IMR-90 (cell line): Measurements from ENCODE around the gene RNF43. TPM values are rescaled to one million over a fixed set of nuclear protein-coding genes. Genes with fewer than 3 reads are reported as not detected.

ENCODE experiments used
- ATAC-seq: fragments of 200-7000 bp; cut with Tn5 transposase; 2 replicates; pipeline ENCODE4 v1.9.1; 2020; ENCODE audit warnings: low read depth, mild to moderate bottlenecking, moderate library complexity
- Bru-seq: library from RNA; stranded (reverse); fragments of 400-500 nt; gene quantifications from one replicate; lab custom pipeline; 2021; lab: Mats Ljungman, UMichigan
- BruChase-seq, 2 experiments: library from RNA; stranded (reverse); fragments of 400-500 nt; gene quantifications; one replicate each; lab custom pipeline; 2021; lab: Mats Ljungman, UMichigan
- BruUV-seq: library from RNA; stranded (reverse); fragments of 400-500 nt; replicated peaks from 2 replicates; lab custom pipeline; 2021; lab: Mats Ljungman, UMichigan
- CTCF ChIA-PET: fragments of 300-600 bp; formaldehyde crosslinking; extraction: SDS; loops from one replicate; lab custom pipeline; 2021; ENCODE audit warnings: antibody characterized with exemption; lab: Yijun Ruan, JAX
- POLR2A ChIA-PET: fragments of 300-600 bp; sonication (Branson Sonifier 250); formaldehyde crosslinking; loops from one replicate; lab custom pipeline; 2022; ENCODE audit warnings: antibody characterized with exemption; ENCODE audit not compliant: unreplicated experiment; lab: Charles Lee
- DNase-seq: peaks from one replicate; pipeline ENCODE4 v3.0.0; 2013
- H2AFZ ChIP-seq: replicated peaks from 2 replicates; pipeline ENCODE3; 2013; ENCODE audit warnings: low read length, mild to moderate bottlenecking; ENCODE audit not compliant: poor library complexity
- H2AK5ac ChIP-seq: 2 replicates; pipeline ENCODE4 v1.6.1; 2013; ENCODE audit warnings: low read depth, low read length, inconsistent platforms
- H2AK9ac ChIP-seq: replicated peaks from 2 replicates; pipeline ENCODE3; 2013; ENCODE audit warnings: mild to moderate bottlenecking, low read depth, low read length, moderate library complexity; ENCODE audit not compliant: poor library complexity
- H2BK120ac ChIP-seq: 2 replicates; pipeline ENCODE4 v1.6.1; 2013; ENCODE audit warnings: low read depth, low read length, inconsistent platforms
- H2BK15ac ChIP-seq: 3 replicates; pipeline ENCODE4 v1.6.1; 2013; ENCODE audit warnings: low read depth, low read length, inconsistent platforms
- H2BK20ac ChIP-seq: 2 replicates; pipeline ENCODE4 v1.6.1; 2013; ENCODE audit warnings: low read depth, mild to moderate bottlenecking, inconsistent platforms, low read length, moderate library complexity
- H2BK5ac ChIP-seq: 2 replicates; pipeline ENCODE4 v1.6.1; 2013; ENCODE audit warnings: mild to moderate bottlenecking, low read depth, low read length, inconsistent platforms; ENCODE audit not compliant: poor library complexity, severe bottlenecking
- H3K14ac ChIP-seq: replicated peaks from 2 replicates; pipeline ENCODE4 v1.6.1; 2013; ENCODE audit warnings: low read depth, low read length, inconsistent platforms
- H3K18ac ChIP-seq: 2 replicates; pipeline ENCODE4 v1.6.1; 2013; ENCODE audit warnings: low read depth, low read length, control low read depth
- H3K23ac ChIP-seq: 2 replicates; pipeline ENCODE4 v1.6.1; 2013; ENCODE audit warnings: low read depth, low read length, inconsistent platforms
- H3K27ac ChIP-seq: 2 replicates; pipeline ENCODE4 v1.5.1; 2013; ENCODE audit warnings: mild to moderate bottlenecking, control low read depth, low read length; ENCODE audit not compliant: insufficient read depth
- H3K27me3 ChIP-seq: 2 replicates; pipeline ENCODE4 v1.6.1; 2013; ENCODE audit warnings: low read length; ENCODE audit not compliant: control insufficient read depth, insufficient read depth
- H3K36me3 ChIP-seq: 2 replicates; pipeline ENCODE4 v1.6.1; 2013; ENCODE audit warnings: low read length, mixed read lengths; ENCODE audit not compliant: control insufficient read depth, insufficient read depth
- H3K4ac ChIP-seq: 2 replicates; pipeline ENCODE4 v1.6.1; 2013; ENCODE audit warnings: low read depth, low read length, inconsistent platforms
- H3K4me1 ChIP-seq: 2 replicates; pipeline ENCODE4 v1.6.1; 2013; ENCODE audit warnings: low read length, mixed read lengths; ENCODE audit not compliant: control insufficient read depth, insufficient read depth
- H3K4me2 ChIP-seq: 2 replicates; pipeline ENCODE4 v1.6.1; 2013; ENCODE audit warnings: low read depth, mild to moderate bottlenecking, control low read depth, low read length, moderate library complexity
- H3K4me3 ChIP-seq: 2 replicates; pipeline ENCODE4 v1.5.1; 2013; ENCODE audit warnings: low read depth, mild to moderate bottlenecking, control low read depth, low read length, moderate library complexity; ENCODE audit not compliant: insufficient read depth
- H3K56ac ChIP-seq: 2 replicates; pipeline ENCODE4 v1.6.1; 2013; ENCODE audit warnings: low read length, inconsistent platforms; ENCODE audit not compliant: insufficient read depth; ENCODE audit errors: extremely low read depth
- H3K79me1 ChIP-seq, 2 experiments: 2 replicates each; pipeline ENCODE4 v1.6.1; 2013; ENCODE audit warnings: low read length in 2 of 2, inconsistent platforms in 1 of 2, low read depth in 1 of 2
- H3K9ac ChIP-seq: 2 replicates; pipeline ENCODE4 v1.6.1; 2013; ENCODE audit warnings: low read depth, low read length, control low read depth
- H3K9me1 ChIP-seq: 2 replicates; pipeline ENCODE4 v1.6.1; 2013; ENCODE audit warnings: low read length, inconsistent platforms; ENCODE audit not compliant: insufficient read depth
- H3K9me3 ChIP-seq: 2 replicates; pipeline ENCODE4 v1.6.1; 2013; ENCODE audit warnings: low read length; ENCODE audit not compliant: control insufficient read depth, insufficient read depth
- H4K20me1 ChIP-seq: 2 replicates; pipeline ENCODE4 v1.6.1; 2013; ENCODE audit warnings: low read length, inconsistent platforms; ENCODE audit not compliant: insufficient read depth
- H4K5ac ChIP-seq: 2 replicates; pipeline ENCODE4 v1.6.1; 2013; ENCODE audit warnings: mild to moderate bottlenecking, low read depth, low read length, control low read depth
- H4K8ac ChIP-seq, 2 experiments: 2 replicates each; pipeline ENCODE4 v1.6.1; 2013; ENCODE audit warnings: low read depth in 2 of 2, low read length in 2 of 2, control low read depth in 1 of 2, inconsistent platforms in 1 of 2
- H4K91ac ChIP-seq: 2 replicates; pipeline ENCODE4 v1.6.1; 2013; ENCODE audit warnings: low read depth, low read length, inconsistent platforms; ENCODE audit not compliant: insufficient read depth
- CTCF ChIP-seq: conservative IDR thresholded peaks from 2 replicates; pipeline ENCODE4 v1.5.1; 2012; ENCODE audit warnings: mild to moderate bottlenecking, low read depth, low read length, improper control_type of control experiment
- FOS ChIP-seq: fragments of 150-350 bp; IDR thresholded peaks from 2 replicates; pipeline ENCODE4 v1.6.1; 2016; ENCODE audit warnings: low read depth, low read length
- MAZ ChIP-seq: IDR thresholded peaks from 2 replicates; pipeline ENCODE4 v1.6.1; 2012; ENCODE audit warnings: low read depth, mild to moderate bottlenecking, low read length, improper control_type of control experiment, moderate library complexity, borderline replicate concordance
- NFE2L2 ChIP-seq: fragments of 150-350 bp; IDR thresholded peaks from 2 replicates; pipeline ENCODE4 v1.6.1; 2016; ENCODE audit warnings: low read depth, mild to moderate bottlenecking, low read length
- RAD21 ChIP-seq: IDR thresholded peaks from 2 replicates; pipeline ENCODE4 v1.6.1; 2012; ENCODE audit warnings: low read length, improper control_type of control experiment
- SMC3 ChIP-seq: fragments of 150-350 bp; IDR thresholded peaks from 2 replicates; pipeline ENCODE4 v1.6.1; 2016; ENCODE audit warnings: low read depth, mild to moderate bottlenecking, antibody characterized with exemption, low read length, moderate library complexity
- WGBS, 2 experiments: methylation state at CpG; one replicate each; pipeline versions ENCODE4 v1.1.5 to v1.1.7; 2013; ENCODE audit warnings: missing lambda C conversion rate in 2 of 2; ENCODE audit not compliant: insufficient read length in 1 of 2; ENCODE audit errors: extremely low coverage in 2 of 2; 5-methylcytosine and 5-hydroxymethylcytosine counted together
- dilution Hi-C: fragments of 300-500 bp; cut with HindIII; formaldehyde crosslinking; loops from one replicate; pipeline ENCODE4 v1.14.3; 2018; ENCODE audit warnings: low sequenced_read_pairs; ENCODE audit not compliant: unreplicated experiment
- in situ Hi-C: fragments of 300-500 bp; cut with MboI; formaldehyde crosslinking; loops from 3 replicates; pipeline ENCODE4 v1.14.3; 2019; ENCODE audit warnings: low sequenced_read_pairs, inconsistent platforms, mixed read lengths
- intact Hi-C: fragments of 100-400 bp; cut with micrococcal nuclease; formaldehyde crosslinking; loops from 2 replicates; pipeline ENCODE4 v1.10.0; 2022
- long read RNA-seq: library from polyadenylated mRNA; unstranded; transcript quantifications from one replicate; pipeline ENCODE4 v2.0.0, GENCODE V29; 2021; ENCODE audit not compliant: unreplicated experiment
- polyA plus RNA-seq, 3 experiments: library from polyadenylated mRNA; depleted of rRNA; stranded (reverse); fragments of >200 nt; gene quantifications; 2 replicates each; pipeline ENCODE4 v1.2.3, GENCODE V29; 2012; ENCODE audit warnings: low replicate concordance in 1 of 3
- total RNA-seq: library from RNA; depleted of rRNA; stranded (reverse); fragments of >200 nt; gene quantifications from 2 replicates; pipeline ENCODE4 v1.2.3, GENCODE V29; 2012; rRNA removed

RNF43 gene
- total RNA-seq (under 0.01 TPM in 2 replicates), polyA plus RNA-seq (2012; rRNA removed) (not detected in 2 replicates), Bru-seq, nascent RNA (not detected), BruChase-seq, experiment 1, labeled RNA remaining after a 6-hour chase (percentile 24 among the genes with signal in this experiment), BruChase-seq, experiment 2, labeled RNA remaining after a 2-hour chase (not detected)
- polyA plus RNA-seq (2012; cell fraction: cytosol; rRNA removed): not detected in 2 replicates
- 0.01 TPM in 1 of 2 replicates, not detected in the other for polyA plus RNA-seq (2012; cell fraction: nucleus; rRNA removed; ENCODE audit: low replicate concordance)
- long read RNA-seq: 0 reads

- peak; percentile 99 for ATAC-seq
- Histone ChIP-seq H3K4ac (no peak within 1 kb of the TSS), H3K9me3 (no peaks in the 10 kb centered on the region), H3K4me1 (no peaks in the 10 kb centered on the region), H3K9me1 (no peaks in the 10 kb centered on the region), H3K4me3 (peak within 1 kb of the TSS; percentile 8), H4K91ac (no peak within 1 kb of the TSS), H2BK120ac (no peak within 1 kb of the TSS), H2AK9ac (no peak within 1 kb of the TSS), H3K4me2 (peak within 1 kb of the TSS; percentile 79), H4K8ac (no peak within 1 kb of the TSS), H3K23ac (no peak within 1 kb of the TSS), H2AFZ (peak within 1 kb of the TSS; percentile 72), H3K79me1 (no peaks in the 10 kb centered on the region), H3K27ac (no peak within 1 kb of the TSS), H2AK5ac (no peak within 1 kb of the TSS), H3K18ac (no peak within 1 kb of the TSS), H2BK5ac (no peak within 1 kb of the TSS), H3K36me3 (no peaks in the 10 kb centered on the region), H3K9ac (no peak within 1 kb of the TSS; the same call in 1 of the 2 replicates), H3K27me3 (peaks cover 16% of the 10 kb centered on the region), H2BK20ac (no peak within 1 kb of the TSS), H3K56ac (no peak within 1 kb of the TSS), H4K20me1 (no peaks in the 10 kb centered on the region), H4K5ac (no peak within 1 kb of the TSS), H2BK15ac (no peak within 1 kb of the TSS), H3K14ac (no peak within 1 kb of the TSS)
- intact Hi-C loops (loop anchor here (1.0 to 2.0 kb wide), 2 partner anchors 65 to 100 kb away; partner anchors contain the start of gene SUPT4H1), dilution Hi-C loops (no loop called here), in situ Hi-C loops (loop anchor here (5.0 kb wide), 1 partner anchor 100 kb away; no protein-coding TSS in a partner anchor)
- WGBS, 2 experiments: no CpG with 5 or more reads among the region's 8 CpGs
- peak; percentile 71 for DNase-seq
- BruUV-seq: no TSS peak
- TF ChIP-seq FOS (no peak), NFE2L2 (no peak), SMC3 (peak; percentile 78), MAZ (peak; percentile 94), RAD21 (peak; percentile 70), CTCF (peak; percentile 81)
- CTCF ChIA-PET: interaction anchor here (0.6 to 2.5 kb wide), 16 partner anchors 9 to 181 kb away, joined by 3 to 21 read pairs (median 4); partner anchors contain the start of gene SUPT4H1
- POLR2A ChIA-PET: no interaction called here
These were observed at the start of gene RNF43 for GRCh38 chr17:58417300-58418092. Gene RNF43 (minus strand): TSS chr17:58417534. CDS start chr17:58415577, 1,957 bp downstream.
